Skeletal muscle satellite cell (primary cell): Measurements from ENCODE around the gene VPS37C.

Experiments used
- H3K27me3 ChIP-seq: 2 replicates; pipeline ENCODE4 v1.7.0; 2013; ENCODE audit warnings: low read length; ENCODE audit not compliant: control insufficient read depth, insufficient read depth
- H3K36me3 ChIP-seq: 2 replicates; pipeline ENCODE4 v1.7.0; 2013; ENCODE audit warnings: mild to moderate bottlenecking, control low read depth, low read length; ENCODE audit not compliant: insufficient read depth
- H3K4me1 ChIP-seq: 2 replicates; pipeline ENCODE4 v1.7.0; 2013; ENCODE audit warnings: low read length; ENCODE audit not compliant: control insufficient read depth, insufficient read depth
- H3K4me2 ChIP-seq: 2 replicates; pipeline ENCODE4 v1.7.0; 2013; ENCODE audit warnings: mild to moderate bottlenecking, low read length
- H3K4me3 ChIP-seq: 2 replicates; pipeline ENCODE4 v1.7.0; 2013; ENCODE audit warnings: low read length
- H3K9ac ChIP-seq: 2 replicates; pipeline ENCODE4 v1.7.0; 2013; ENCODE audit warnings: mild to moderate bottlenecking, low read depth, low read length, moderate library complexity
- H3K9me3 ChIP-seq: replicated peaks from 2 replicates; pipeline ENCODE4 v1.7.0; 2013; ENCODE audit warnings: mild to moderate bottlenecking, control low read depth, low read length

The VPS37C gene

GRCh38 chr11:61119571-61119970 is 41.7 kb downstream of the VPS37C start:
- Histone ChIP-seq H3K4me3 (no peak overlapping the region), H3K36me3 (no peaks in the 10 kb centered on the region), H3K9ac (no peak overlapping the region), H3K4me2 (no peak overlapping the region), H3K27me3 (peaks cover 24% of the 10 kb centered on the region), H3K9me3 (no peaks in the 10 kb centered on the region), H3K4me1 (no peaks in the 10 kb centered on the region)

- no peaks in the 10 kb centered on the region for H3K36me3 ChIP-seq
- H3K9ac ChIP-seq = no peak overlapping the region
- H3K9me3 ChIP-seq = no peaks in the 10 kb centered on the region
- H3K27me3 ChIP-seq = peaks cover 26% of the 10 kb centered on the region
- H3K4me3 ChIP-seq = no peak overlapping the region
- H3K4me1 ChIP-seq = no peaks in the 10 kb centered on the region
- no peak overlapping the region for H3K4me2 ChIP-seq
Observed at GRCh38 chr11:61119055-61119454, 42.2 kb downstream of the VPS37C start.

GRCh38 chr11:61118406-61118805 is 42.8 kb downstream of the VPS37C start:
- H3K4me2 ChIP-seq = no peak overlapping the region
- no peaks in the 10 kb centered on the region for H3K4me1 ChIP-seq
- no peaks in the 10 kb centered on the region for H3K9me3 ChIP-seq
- H3K27me3 ChIP-seq = peaks cover 26% of the 10 kb centered on the region
- no peak overlapping the region for H3K9ac ChIP-seq
- H3K4me3 ChIP-seq = no peak overlapping the region
- no peaks in the 10 kb centered on the region for H3K36me3 ChIP-seq

DNA sequence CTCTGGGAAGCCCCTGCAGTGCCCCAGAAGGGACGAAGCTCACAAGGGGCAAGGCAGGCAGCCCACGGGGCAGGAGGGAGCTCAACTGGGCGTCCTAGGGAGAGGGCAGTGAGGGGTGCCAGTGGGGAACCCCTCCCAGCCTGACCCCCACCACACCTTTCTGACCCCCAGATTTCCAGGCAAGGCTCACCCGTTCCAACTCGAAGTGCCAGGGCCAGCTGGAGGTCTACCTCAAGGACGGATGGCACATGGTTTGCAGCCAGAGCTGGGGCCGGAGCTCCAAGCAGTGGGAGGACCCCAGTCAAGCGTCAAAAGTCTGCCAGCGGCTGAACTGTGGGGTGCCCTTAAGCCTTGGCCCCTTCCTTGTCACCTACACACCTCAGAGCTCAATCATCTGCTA is 43.2 kb downstream of the VPS37C start:
- Histone ChIP-seq H3K36me3 (no peaks in the 10 kb centered on the region), H3K4me2 (no peak overlapping the region), H3K4me3 (no peak overlapping the region), H3K9me3 (no peaks in the 10 kb centered on the region), H3K9ac (no peak overlapping the region), H3K27me3 (peaks cover 26% of the 10 kb centered on the region), H3K4me1 (no peaks in the 10 kb centered on the region)

DNA sequence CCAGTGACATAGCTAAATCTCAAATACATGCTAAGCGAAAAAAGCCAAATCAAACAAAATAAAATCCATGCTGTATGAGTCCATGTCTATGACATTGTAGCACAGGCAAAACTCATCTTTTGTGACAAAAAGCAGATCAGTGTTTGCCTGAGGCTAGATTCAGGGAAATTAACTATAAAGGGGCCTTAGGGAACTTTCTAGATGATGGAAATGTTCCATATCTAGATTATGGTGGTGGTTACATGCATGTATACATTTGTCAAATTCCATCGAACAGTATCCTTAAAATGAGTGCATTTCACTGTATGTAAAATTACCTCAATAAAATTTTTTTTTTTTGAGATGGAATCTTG is 44.1 kb downstream of the VPS37C start:
- H3K4me3 ChIP-seq = no peak overlapping the region
- H3K4me1 ChIP-seq = no peaks in the 10 kb centered on the region

DNA sequence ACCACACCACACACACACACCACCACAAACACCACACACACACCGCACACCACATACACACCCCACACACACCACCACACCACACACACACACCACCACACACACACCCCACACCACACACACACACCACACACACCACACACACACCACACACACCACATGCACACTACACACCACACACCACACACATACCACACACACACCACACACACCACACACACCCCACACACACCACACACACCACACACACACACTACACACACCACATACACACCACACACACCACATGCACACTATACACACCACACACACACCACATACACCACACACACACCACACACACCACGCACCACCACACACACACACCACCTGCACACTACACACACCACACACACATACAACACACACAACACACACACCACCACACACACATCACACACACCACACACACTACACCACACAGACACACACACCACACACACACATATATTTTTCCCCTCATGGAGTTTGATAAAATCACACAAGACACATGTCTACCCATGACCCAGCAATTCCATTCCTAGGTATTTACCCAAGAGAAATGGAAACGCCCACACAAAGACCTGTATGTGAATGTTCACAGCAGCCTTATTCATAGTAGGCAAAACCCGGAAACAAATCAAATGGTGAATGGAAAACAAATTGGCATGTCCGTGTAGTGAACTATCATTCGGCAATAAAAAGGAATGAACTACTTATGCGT is 44.6 kb downstream of the VPS37C start:
- no peaks in the 10 kb centered on the region for H3K36me3 ChIP-seq

More for the DNA sequence above, 44.1 kb downstream of the VPS37C start:
- Histone ChIP-seq H3K36me3 (no peaks in the 10 kb centered on the region), H3K27me3 (peaks cover 26% of the 10 kb centered on the region), H3K9me3 (no peaks in the 10 kb centered on the region), H3K9ac (no peak overlapping the region), H3K4me2 (no peak overlapping the region)

GRCh38 chr11:61115498-61116224 is 45.6 kb downstream of the VPS37C start:
- Histone ChIP-seq H3K9ac (no peak overlapping the region), H3K36me3 (no peaks in the 10 kb centered on the region), H3K4me2 (no peak overlapping the region), H3K4me3 (no peak overlapping the region), H3K27me3 (peaks cover 31% of the 10 kb centered on the region), H3K4me1 (no peaks in the 10 kb centered on the region), H3K9me3 (no peaks in the 10 kb centered on the region)

More for the DNA sequence above, 44.6 kb downstream of the VPS37C start:
- Histone ChIP-seq H3K27me3 (peaks cover 31% of the 10 kb centered on the region), H3K9me3 (no peaks in the 10 kb centered on the region), H3K4me3 (no peak overlapping the region), H3K9ac (no peak overlapping the region), H3K4me2 (no peak overlapping the region), H3K4me1 (no peaks in the 10 kb centered on the region)

- Histone ChIP-seq H3K36me3 (no peaks in the 10 kb centered on the region), H3K4me1 (no peaks in the 10 kb centered on the region), H3K9ac (no peak overlapping the region), H3K27me3 (peaks cover 31% of the 10 kb centered on the region), H3K9me3 (no peaks in the 10 kb centered on the region), H3K4me3 (no peak overlapping the region), H3K4me2 (no peak overlapping the region)
Observed at GRCh38 chr11:61114913-61115312, 46.3 kb downstream of the VPS37C start.

GRCh38 chr11:61113201-61113600 is 48.0 kb downstream of the VPS37C start:
- Histone ChIP-seq H3K9ac (no peak overlapping the region), H3K36me3 (no peaks in the 10 kb centered on the region), H3K4me1 (no peaks in the 10 kb centered on the region), H3K27me3 (peaks cover 31% of the 10 kb centered on the region), H3K4me2 (no peak overlapping the region), H3K9me3 (no peaks in the 10 kb centered on the region), H3K4me3 (no peak overlapping the region)

DNA sequence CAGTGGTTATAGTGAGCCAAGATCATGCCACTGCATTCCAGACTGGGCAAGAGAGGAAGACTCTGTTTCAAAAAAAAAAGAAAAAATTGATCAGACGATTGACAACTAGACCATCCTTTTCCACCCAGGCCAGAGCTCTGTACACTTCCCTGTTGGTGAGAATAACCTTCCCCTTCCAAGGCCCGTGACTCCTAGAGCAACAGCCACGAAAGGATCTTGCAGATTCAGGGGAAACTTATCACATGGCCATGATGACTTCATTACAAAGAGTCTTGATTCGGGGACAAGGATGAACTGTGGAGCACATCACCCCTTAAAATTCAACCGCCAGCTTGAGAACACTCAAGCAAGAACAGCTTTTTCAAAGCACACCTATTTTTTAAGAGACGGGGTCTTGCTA is 48.7 kb downstream of the VPS37C start:
- H3K27me3 ChIP-seq = peaks cover 31% of the 10 kb centered on the region
- H3K36me3 ChIP-seq = no peaks in the 10 kb centered on the region
- no peak overlapping the region for H3K4me2 ChIP-seq
- H3K9ac ChIP-seq = no peak overlapping the region
- no peaks in the 10 kb centered on the region for H3K4me1 ChIP-seq
- no peaks in the 10 kb centered on the region for H3K9me3 ChIP-seq
- H3K4me3 ChIP-seq = no peak overlapping the region

GRCh38 chr11:61111786-61112517 is 49.3 kb downstream of the VPS37C start:
- no peaks in the 10 kb centered on the region for H3K36me3 ChIP-seq
- H3K4me1 ChIP-seq = no peaks in the 10 kb centered on the region
- no peak overlapping the region for H3K4me2 ChIP-seq
- no peak overlapping the region for H3K4me3 ChIP-seq
- H3K27me3 ChIP-seq = peaks cover 34% of the 10 kb centered on the region
- no peaks in the 10 kb centered on the region for H3K9me3 ChIP-seq
- no peak overlapping the region for H3K9ac ChIP-seq
